Right renal cortex interstitium (tissue), 3 donors: Measurements from ENCODE around the gene VENTX. TPM values are rescaled to one million over a fixed set of nuclear protein-coding genes. Genes with fewer than 3 reads are reported as not detected.

Experiments
- DNase-seq, 3 donors: peaks; one replicate each; pipeline ENCODE4 v3.0.0-alpha.2; 2013; ENCODE audit warnings: low read depth in 3 of 3, low spot score in 2 of 3
- polyA plus RNA-seq, 3 donors: library from polyadenylated mRNA; unstranded; fragments of 120-200 nt; gene quantifications; one replicate each; pipeline ENCODE4 v1.2.1, GENCODE V29; 2013; ENCODE audit not compliant: insufficient read length in 3 of 3

Gene VENTX
- polyA plus RNA-seq, 3 donors, result 0.04 to 0.17 (median 0.14) TPM

DNA sequence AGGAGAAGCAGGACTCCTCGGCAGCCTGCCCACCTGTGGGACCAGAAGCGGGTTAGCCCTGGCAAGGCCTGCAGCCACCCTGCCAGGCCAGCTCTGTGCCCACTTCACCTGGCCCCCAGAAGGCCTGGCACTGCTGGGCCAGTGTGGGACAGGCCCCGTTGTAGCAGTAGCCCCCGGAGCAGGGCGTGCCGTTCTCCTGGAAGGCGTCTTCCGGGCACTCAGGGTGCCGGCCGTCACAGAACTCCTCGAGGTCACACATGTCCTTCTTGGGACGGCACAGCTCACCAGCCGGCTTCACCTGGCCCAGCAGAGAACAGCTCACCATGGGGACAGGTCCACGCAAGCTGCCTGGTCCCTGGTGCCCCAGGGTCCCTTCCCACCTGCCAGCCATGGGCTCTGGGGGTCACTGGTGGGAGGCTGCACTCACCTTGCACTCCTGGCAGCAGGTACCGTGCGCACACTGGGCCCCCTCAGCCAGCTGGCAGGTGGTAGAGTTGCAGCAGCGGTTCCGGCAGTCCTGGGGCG is 33.2 kb downstream of the VENTX start:
- DNase-seq, result no peak

DNA sequence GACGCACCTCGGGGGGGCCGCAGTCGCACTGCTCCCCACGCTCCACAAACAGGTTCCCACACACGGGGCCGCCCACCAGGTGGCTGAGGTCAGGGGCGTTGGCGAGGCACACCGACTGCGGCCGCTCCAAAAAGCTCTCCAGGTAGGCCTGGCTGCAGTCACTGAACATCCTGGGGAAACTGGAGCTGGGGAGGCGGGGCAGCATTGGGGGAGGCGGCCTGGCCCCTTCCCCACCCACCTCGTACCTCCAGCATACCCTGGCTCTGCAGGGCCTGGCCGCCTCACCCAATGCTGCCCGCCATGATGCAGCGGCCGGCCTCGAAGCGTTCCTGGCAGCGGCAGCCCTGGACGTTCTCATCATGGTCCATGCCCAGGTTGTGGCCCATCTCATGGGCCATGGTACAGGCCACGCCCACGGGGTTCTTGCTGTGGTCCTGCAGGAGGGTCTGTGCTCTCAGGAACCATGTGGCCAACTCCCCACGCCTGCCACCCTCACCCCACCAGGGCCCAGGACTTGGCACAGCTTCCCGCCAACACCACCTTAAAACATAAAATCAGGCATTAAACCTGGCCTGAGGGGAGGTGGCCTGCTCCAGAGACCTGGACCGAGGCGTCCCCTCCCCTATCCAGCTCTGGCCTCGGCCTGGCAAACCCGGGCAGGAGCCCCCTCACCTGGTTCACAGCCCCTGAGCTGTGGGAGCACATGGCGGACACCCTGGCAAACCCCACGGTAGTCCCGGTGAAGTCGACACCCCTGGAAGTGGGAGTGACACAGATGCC is 34.1 kb downstream of the VENTX start:
- no peak for DNase-seq

- DNase-seq, result no peak
Measured at GRCh38 chr10:133272301-133272963, 34.8 kb downstream of the VENTX start.

GRCh38 chr10:133272964-133273420 is 35.3 kb downstream of the VENTX start:
- DNase-seq, result no peak

DNA sequence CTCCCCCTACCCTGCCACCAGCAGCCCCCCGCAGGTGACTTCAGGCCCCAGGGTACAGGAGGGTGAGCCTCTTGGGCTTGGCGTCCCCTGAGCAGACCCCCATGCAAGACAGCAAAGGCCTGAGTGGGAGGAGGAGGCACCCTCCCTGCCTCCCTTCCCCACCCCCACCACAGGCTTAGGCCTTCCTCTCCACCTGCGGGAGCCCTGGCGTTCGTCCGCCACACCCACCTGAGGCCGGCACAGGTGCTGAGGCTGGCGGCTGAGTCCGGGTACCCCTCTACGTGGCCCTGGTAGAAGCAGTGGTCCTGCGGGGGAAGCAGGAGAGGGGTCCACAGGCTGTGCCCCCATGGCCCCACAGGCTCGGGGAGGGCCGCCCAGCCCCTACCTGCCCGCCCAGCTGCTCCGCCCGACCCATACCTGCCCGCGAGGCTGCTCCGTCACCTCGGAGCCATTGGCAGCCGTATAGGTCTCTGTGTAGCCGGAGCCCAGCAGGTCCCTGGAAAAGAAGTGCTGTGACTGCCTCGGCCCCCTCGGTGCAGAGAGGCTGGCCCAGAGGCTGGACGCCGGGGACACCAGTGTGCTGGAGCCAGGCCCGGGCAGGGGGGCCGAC is 36.0 kb downstream of the VENTX start:
- DNase-seq, result no peak

- DNase-seq, result no peak
Measured at GRCh38 chr10:133274751-133275683, 37.4 kb downstream of the VENTX start.

DNA sequence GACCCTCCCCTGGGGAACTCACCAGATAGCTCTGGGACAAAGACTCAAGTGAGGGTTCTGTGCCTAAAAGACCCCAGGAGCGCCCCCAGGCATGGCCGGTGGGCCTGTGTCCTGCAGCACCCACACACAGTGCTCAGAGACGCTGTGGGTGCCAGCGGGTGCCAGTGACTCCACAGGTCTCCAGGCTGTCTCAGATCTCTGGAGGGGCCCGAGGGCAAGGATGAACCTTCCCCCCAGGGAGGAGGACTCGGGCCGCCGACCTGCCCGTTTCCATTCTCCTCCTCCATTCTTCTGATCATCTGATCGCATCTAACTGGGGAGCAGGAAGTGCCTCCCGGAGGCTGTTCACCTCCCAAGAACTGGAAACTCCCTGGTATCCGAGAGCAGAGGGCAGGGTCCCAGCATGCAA is 38.0 kb downstream of the VENTX start:
- DNase-seq, result no peak

DNA sequence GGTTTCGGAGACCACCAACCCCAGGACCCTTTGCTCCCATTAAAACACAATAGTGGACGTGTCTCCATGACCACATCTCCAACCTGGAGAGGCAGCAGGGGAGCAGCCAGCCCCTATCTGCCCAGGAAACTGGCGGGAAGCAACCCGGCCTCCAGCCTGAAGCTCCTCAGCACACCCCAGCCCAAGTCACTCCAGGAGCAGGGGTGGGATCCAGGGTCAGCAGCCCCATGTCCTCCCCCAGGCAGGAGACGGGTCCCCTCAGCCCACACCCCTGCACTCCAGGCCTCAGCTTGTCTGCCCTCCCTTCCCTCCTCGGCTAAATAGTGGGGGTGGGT is 38.4 kb downstream of the VENTX start:
- DNase-seq, result no peak

DNA sequence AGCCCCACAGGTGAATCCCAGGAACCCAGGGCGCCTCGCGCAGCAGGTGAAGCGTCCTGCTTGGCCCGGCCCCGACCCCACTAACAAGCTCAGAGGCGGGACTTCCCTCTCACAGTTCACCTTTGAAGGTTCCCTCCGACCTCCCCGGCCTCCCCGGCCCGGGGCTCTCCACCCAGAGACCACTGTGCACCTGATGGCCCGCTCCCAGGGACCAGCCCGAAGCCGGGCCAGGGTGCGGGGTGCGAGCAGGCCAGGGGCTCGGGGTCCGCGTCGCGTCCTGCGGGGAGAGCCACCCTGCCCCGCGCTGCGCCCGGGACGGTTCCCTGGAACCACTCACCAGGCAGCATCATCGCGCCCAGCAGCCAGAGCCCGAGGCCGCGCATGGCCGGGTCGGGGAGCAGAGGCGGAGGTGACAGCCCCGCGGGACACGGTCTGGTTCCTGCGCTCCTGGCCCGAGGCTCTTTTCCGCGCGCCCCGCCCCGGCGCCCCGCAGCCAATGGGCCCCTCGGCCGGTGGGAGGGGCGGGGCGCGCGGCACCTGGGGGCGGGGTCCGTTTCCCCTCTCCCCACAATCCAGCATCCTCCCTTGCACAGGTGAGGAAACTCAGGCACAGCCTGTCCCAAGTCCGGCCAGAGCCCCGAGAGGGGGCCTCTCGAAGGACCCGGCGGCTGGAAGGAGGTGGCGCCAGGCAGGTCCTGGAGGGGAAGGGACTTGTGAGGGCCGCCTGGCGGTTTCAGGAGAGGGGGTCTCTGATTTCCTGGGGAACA is 39.0 kb downstream of the VENTX start, which contains the start of gene ADAM8:
ADAM8 (minus strand) TSS at position 434 of the 767 bp plus-strand sequence; CDS start at position 383, 51 bp downstream.
- DNase-seq, result no peak

DNA sequence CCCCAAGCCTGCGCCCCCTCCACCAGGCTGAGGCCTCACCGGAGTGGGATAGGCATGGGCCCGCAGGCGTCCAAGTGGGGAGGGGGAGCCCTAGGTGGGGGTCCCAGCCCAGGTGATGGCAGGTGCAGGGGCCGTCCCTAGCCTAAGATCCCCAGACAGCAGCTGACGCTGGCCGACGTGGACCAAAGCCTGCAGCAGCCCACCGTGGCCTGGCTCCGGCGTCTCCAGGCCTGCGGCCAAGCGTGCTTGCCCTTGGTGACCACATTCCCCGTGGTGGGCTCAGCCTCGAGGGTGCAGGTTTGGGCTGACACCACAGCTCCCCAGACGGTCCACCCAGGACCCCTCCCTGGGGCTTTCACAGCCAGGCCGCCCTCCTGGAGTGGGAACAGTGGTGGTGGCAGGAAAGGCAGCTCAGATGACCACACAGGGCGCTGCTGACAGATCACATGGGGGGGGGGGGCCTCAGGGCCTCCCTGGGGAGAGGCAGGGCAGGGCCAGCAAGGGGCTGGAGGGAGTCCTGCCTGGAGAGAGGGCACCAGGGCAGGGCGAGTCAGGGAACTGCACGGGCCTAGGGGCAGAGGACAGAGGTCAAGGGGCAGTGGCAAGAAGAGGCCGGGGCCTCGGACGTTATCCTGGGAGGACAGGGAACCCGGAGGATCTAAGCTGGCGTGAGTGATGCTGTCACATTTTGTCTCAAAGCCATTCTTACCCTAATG is 39.8 kb downstream of the VENTX start:
- no peak for DNase-seq

DNA sequence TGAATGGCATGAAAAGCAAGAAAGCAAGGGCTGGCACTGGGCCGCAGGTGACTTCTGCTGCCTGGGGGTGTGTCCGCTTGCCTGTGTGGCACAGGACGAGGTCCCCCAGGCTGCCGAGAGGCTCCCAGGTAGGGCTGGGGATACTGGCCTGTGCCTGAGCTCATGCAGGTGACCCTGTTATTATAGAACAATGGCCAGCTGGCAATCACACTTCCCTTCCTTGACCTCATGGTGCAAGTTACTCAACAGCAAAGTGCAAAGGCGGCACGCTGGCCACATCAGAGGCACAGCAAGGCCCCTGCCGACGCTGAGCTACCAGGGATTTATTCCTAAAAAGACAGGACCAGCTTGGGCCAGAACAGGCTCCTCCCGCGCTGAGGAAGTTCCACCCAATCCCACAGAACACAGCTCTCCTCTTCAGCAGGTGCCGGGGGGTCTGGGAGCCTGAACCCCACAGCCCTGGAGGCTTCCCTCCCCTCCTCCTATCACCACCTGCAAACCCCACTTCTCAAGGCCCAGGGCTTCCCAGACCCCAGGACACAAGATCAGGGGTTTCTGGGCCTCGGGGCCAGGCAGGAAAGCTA is 40.4 kb downstream of the VENTX start:
- DNase-seq, result no peak

DNA sequence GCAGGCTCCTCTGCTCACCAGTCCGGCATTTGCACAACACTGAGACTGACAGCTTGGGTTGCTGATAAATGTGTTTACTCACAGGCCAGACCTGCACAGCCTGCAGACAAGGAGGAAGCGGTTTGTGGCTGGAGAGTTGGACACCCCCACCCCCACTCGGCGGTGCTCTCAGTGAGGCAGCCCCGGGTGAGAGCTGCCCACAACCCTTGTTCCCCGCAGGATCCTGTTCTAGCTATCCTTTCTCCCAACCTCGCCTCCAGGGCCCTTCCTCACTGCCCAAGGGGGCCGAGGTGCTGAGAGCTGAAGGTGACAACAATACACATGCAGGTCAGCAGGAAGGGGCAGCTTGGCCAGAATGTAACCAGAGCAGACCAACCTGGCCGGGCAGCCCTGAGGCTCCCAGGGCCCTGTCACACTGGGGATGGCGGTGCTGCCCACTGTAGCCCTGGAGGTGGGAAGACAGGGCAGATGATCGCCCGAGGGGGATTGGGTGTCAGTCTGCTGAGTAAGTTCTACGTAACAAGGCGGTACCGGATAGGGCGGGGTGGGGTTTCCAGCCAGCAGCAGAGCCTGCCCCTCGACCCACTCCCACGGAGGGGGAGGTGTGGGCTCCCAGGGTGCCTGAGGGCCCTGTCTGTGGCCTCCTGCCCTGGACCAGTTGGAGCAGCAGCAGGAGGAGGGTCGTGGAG is 41.1 kb downstream of the VENTX start:
- no peak for DNase-seq

- DNase-seq, result no peak
Measured at GRCh38 chr10:133279326-133280226, 41.9 kb downstream of the VENTX start.

GRCh38 chr10:133280391-133281059 is 42.9 kb downstream of the VENTX start:
- DNase-seq, result no peak

DNA sequence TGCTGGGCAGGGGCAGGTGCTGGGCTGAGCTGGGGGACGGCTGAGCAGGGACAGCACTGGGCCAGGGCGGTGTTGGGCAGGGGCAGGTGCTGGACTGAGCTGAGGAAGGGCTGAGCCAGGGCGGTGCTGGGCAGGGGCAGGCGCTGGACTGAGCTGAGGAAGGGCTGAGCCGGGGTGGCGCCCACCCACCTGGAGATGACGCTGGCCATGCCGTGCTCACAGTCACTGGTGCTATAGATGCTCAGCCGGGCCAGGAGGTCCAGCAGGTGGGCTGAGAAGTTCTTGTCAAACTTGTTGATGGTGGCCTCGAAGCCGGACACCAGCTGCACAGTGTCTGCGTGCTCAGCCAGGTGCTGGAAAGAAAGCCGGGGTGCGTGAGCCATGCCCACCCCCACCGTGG is 43.4 kb downstream of the VENTX start:
- DNase-seq, result no peak

- DNase-seq, result no peak
Measured at GRCh38 chr10:133281628-133282372, 44.1 kb downstream of the VENTX start.
